Colonic mucosa (tissue), 4 donors: ENCODE results near the gene MOGAT2. TPM values are rescaled to one million over a fixed set of nuclear protein-coding genes. Genes with fewer than 3 reads are reported as not detected.
A peak's percentile ranks its signal among the peaks of the same experiment; 100 is the strongest.

Experiments used
- DNase-seq: peaks from one replicate; pipeline ENCODE4 v3.0.0-alpha.2; 2020
- H3K27ac ChIP-seq: fragments of 200-600 bp; one replicate; pipeline ENCODE4 v1.8.0; 2021
- H3K27me3 ChIP-seq: fragments of 200-600 bp; one replicate; pipeline ENCODE4 v1.8.0; 2021
- H3K36me3 ChIP-seq: fragments of 200-600 bp; one replicate; pipeline ENCODE4 v1.8.0; 2021
- H3K4me1 ChIP-seq: fragments of 200-600 bp; one replicate; pipeline ENCODE4 v1.8.0; 2021; ENCODE audit warnings: mild to moderate bottlenecking
- H3K4me3 ChIP-seq: fragments of 200-600 bp; one replicate; pipeline ENCODE4 v1.8.0; 2021
- H3K9ac ChIP-seq, 2 donors: one replicate each; pipeline ENCODE4 v1.7.0; 2013; ENCODE audit warnings: control low read depth in 2 of 2, low read depth in 2 of 2, low read length in 2 of 2
- H3K9me3 ChIP-seq: fragments of 200-600 bp; one replicate; pipeline ENCODE4 v1.8.0; 2021
- CTCF ChIP-seq: fragments of 200-600 bp; IDR thresholded peaks from one replicate; pipeline ENCODE4 v1.8.0; 2022; ENCODE audit warnings: antibody characterized with exemption, mild to moderate bottlenecking
- intact Hi-C: fragments of 100-400 bp; cut with DNase I; formaldehyde crosslinking; loops from one replicate; pipeline ENCODE4 v1.14.1; 2022
- total RNA-seq, 2 donors: library from RNA; stranded (reverse); fragmentation: NEBNext Ultra II Directional in 1 of 2; extraction: Animal tissue kit (Norgen Biotek cat#: 25700) in 1 of 2; gene quantifications; one replicate each; pipeline ENCODE4 v1.2.1, GENCODE V29; 2021
- donor health status: healthy.
- donor health status: DM: no; HTN: no; CAD: no.
- donor health status: DM: no; HTN: no; CAD: no.

Gene MOGAT2
- total RNA-seq, 2 donors from 2014 or later = 168 to 211 TPM

- no peaks in the 10 kb centered on the region for H3K27me3 ChIP-seq
- no peak for DNase-seq
- H3K9me3 ChIP-seq = no peaks in the 10 kb centered on the region
- H3K4me1 ChIP-seq = peaks cover 17% of the 10 kb centered on the region
- intact Hi-C loops = no loop called here
- H3K4me3 ChIP-seq = peak overlapping the region; percentile 13
- no peaks in the 10 kb centered on the region for H3K36me3 ChIP-seq
- TF ChIP-seq CTCF = no peak
- peak overlapping the region in 1 of 2 donors; percentile 87 for H3K9ac ChIP-seq
- peak overlapping the region; percentile 76 for H3K27ac ChIP-seq
Measured at GRCh38 chr11:75720639-75721038, 3.0 kb downstream of the MOGAT2 start.

GRCh38 chr11:75721852-75722668, 4.4 kb downstream of the MOGAT2 start:
- Histone ChIP-seq H3K9ac (peak overlapping the region in 1 of 2 donors; percentile 57), H3K9me3 (no peaks in the 10 kb centered on the region), H3K27me3 (no peaks in the 10 kb centered on the region), H3K27ac (peak overlapping the region; percentile 76), H3K36me3 (no peaks in the 10 kb centered on the region), H3K4me1 (peaks cover 11% of the 10 kb centered on the region), H3K4me3 (no peak overlapping the region)
- TF ChIP-seq CTCF = no peak
- intact Hi-C loops = no loop called here
- peak; percentile 66 for DNase-seq

- Histone ChIP-seq H3K36me3 (peaks cover 3% of the 10 kb centered on the region), H3K9me3 (no peaks in the 10 kb centered on the region), H3K9ac (peak overlapping the region in 1 of 2 donors; percentile 57), H3K4me3 (no peak overlapping the region), H3K27me3 (no peaks in the 10 kb centered on the region), H3K27ac (peak overlapping the region; percentile 76), H3K4me1 (peaks cover 8% of the 10 kb centered on the region)
- intact Hi-C loops = no loop called here
- DNase-seq = no peak
- no peak for TF ChIP-seq CTCF
Measured at GRCh38 chr11:75722669-75723042, 5.0 kb downstream of the MOGAT2 start.

GRCh38 chr11:75725547-75726320, 8.1 kb downstream of the MOGAT2 start:
- H3K27me3 ChIP-seq = no peaks in the 10 kb centered on the region
- no peaks in the 10 kb centered on the region for H3K9me3 ChIP-seq
- no peak overlapping the region for H3K27ac ChIP-seq
- H3K4me1 ChIP-seq = peaks cover 8% of the 10 kb centered on the region
- H3K4me3 ChIP-seq = no peak overlapping the region
- TF ChIP-seq CTCF = no peak
- peaks cover 13% of the 10 kb centered on the region for H3K36me3 ChIP-seq
- no peak for DNase-seq
- no peak overlapping the region for H3K9ac ChIP-seq
- intact Hi-C loops = loop anchor here (5.0 kb wide), 1 partner anchor 37 kb away; no protein-coding TSS in a partner anchor

- peaks cover 2% of the 10 kb centered on the region for H3K4me1 ChIP-seq
- no peak for TF ChIP-seq CTCF
- H3K9me3 ChIP-seq = no peaks in the 10 kb centered on the region
- no peak overlapping the region for H3K27ac ChIP-seq
- H3K9ac ChIP-seq = no peak overlapping the region
- H3K27me3 ChIP-seq = no peaks in the 10 kb centered on the region
- H3K36me3 ChIP-seq = peaks cover 13% of the 10 kb centered on the region
- no peak overlapping the region for H3K4me3 ChIP-seq
- DNase-seq = no peak
- intact Hi-C loops = loop anchor here (5.0 kb wide), 1 partner anchor 33 kb away; no protein-coding TSS in a partner anchor
Measured at GRCh38 chr11:75728992-75729391, 11.4 kb downstream of the MOGAT2 start.
